GM19397 (cell line): ENCODE measurements around the gene SPSB4.

Source experiments
- ATAC-seq: cut with Tn5 transposase; IDR thresholded peaks from one replicate; pipeline ENCODE4 v1.9.1; 2021; ENCODE audit warnings: mild to moderate bottlenecking, moderate library complexity; ENCODE audit not compliant: unreplicated experiment

The SPSB4 gene

GRCh38 chr3:141073580-141073979, 22.4 kb downstream of the SPSB4 start:
- no peak for ATAC-seq

- ATAC-seq = no peak
These were observed 23.4 kb downstream of the SPSB4 start for GRCh38 chr3:141074529-141074928.

- no peak for ATAC-seq
These were observed 25.1 kb downstream of the SPSB4 start for GRCh38 chr3:141076036-141076773.

- no peak for ATAC-seq
These were observed 25.8 kb downstream of the SPSB4 start for GRCh38 chr3:141076797-141077571.

- ATAC-seq = no peak
These were observed 26.5 kb downstream of the SPSB4 start for GRCh38 chr3:141077631-141078030.

- no peak for ATAC-seq
These were observed 27.1 kb downstream of the SPSB4 start for GRCh38 chr3:141078200-141078599.

GRCh38 chr3:141080431-141080830, 29.3 kb downstream of the SPSB4 start:
- ATAC-seq = no peak

GRCh38 chr3:141081141-141081795, 30.1 kb downstream of the SPSB4 start:
- ATAC-seq = no peak

GRCh38 chr3:141082064-141082463, 30.9 kb downstream of the SPSB4 start:
- ATAC-seq = no peak

GRCh38 chr3:141083226-141083625, 32.1 kb downstream of the SPSB4 start:
- no peak for ATAC-seq

GRCh38 chr3:141083836-141084649, 32.9 kb downstream of the SPSB4 start:
- ATAC-seq = no peak

- ATAC-seq = no peak
These were observed 34.4 kb downstream of the SPSB4 start for GRCh38 chr3:141085343-141086070.

- ATAC-seq = no peak
These were observed 35.0 kb downstream of the SPSB4 start for GRCh38 chr3:141086188-141086587.

GRCh38 chr3:141087076-141087777, 36.1 kb downstream of the SPSB4 start:
- ATAC-seq = no peak

GRCh38 chr3:141087778-141088130, 36.6 kb downstream of the SPSB4 start:
- ATAC-seq = no peak

- no peak for ATAC-seq
These were observed 38.4 kb downstream of the SPSB4 start for GRCh38 chr3:141089339-141090152.

- no peak for ATAC-seq
These were observed 40.3 kb downstream of the SPSB4 start for GRCh38 chr3:141091426-141091825.

- no peak for ATAC-seq
These were observed 41.5 kb downstream of the SPSB4 start for GRCh38 chr3:141092663-141093062.

GRCh38 chr3:141093397-141093796, 42.2 kb downstream of the SPSB4 start:
- ATAC-seq = no peak
